ENCODE measurements around the gene TMEM123.

Gene TMEM123

DNA sequence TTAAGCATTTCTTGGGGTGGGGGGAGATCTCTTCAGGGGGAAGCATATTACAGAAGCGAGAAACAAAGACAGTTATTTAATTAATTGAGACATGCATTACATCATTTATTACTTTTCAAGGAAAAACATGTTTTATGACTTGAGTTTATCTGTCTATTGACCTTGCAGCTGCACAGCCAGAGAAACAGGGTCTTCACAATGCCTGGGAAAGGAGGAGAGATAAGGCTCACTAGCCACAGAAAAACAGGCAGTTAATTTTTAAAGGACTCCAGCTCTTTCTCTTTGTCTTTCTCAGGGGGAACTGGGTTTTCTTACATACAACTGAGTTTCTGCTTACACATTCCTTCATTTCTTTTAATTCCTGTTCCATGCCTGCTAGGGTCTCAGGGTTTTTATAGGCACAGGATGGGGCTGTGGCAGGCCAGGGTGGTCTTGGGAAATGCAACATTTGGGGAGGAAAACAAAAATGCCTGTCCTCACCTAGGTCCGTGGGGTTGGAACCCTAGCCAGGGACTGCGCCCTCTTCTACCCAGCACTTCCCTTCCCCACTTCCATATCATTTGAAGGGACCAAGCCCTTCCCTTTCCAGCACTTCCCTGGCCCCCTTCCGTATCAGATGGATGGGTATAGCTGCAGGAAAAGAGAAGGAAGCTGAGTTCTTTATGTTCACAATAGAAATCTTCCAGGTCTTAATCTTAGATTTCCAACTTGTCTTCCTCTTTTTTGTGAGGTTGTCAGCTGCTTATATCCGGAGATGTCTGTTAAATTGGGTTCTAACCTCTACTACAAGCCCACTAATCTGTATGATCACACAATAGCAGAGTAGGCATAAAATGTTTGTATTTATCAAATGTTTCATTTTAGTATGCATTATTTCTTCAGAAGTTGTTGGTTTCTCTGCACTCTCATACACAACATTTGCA, 67.2 kb downstream of the TMEM123 start:
- no peak overlapping the region for H3K4me3 ChIP-seq (replicated peaks in 1 of 2; ENCODE audit: low read depth in 2 of 2, low read length in 2 of 2)
- DNase-seq (ENCODE audit: low read depth in 2 of 2): no peak
- TF ChIP-seq, protein P1, sequence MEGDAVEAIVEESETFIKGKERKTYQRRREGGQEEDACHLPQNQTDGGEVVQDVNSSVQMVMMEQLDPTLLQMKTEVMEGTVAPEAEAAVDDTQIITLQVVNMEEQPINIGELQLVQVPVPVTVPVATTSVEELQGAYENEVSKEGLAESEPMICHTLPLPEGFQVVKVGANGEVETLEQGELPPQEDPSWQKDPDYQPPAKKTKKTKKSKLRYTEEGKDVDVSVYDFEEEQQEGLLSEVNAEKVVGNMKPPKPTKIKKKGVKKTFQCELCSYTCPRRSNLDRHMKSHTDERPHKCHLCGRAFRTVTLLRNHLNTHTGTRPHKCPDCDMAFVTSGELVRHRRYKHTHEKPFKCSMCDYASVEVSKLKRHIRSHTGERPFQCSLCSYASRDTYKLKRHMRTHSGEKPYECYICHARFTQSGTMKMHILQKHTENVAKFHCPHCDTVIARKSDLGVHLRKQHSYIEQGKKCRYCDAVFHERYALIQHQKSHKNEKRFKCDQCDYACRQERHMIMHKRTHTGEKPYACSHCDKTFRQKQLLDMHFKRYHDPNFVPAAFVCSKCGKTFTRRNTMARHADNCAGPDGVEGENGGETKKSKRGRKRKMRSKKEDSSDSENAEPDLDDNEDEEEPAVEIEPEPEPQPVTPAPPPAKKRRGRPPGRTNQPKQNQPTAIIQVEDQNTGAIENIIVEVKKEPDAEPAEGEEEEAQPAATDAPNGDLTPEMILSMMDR (IDR thresholded peaks at IDR 0.05; ENCODE audit: low read depth, low read length): no peak

DNA sequence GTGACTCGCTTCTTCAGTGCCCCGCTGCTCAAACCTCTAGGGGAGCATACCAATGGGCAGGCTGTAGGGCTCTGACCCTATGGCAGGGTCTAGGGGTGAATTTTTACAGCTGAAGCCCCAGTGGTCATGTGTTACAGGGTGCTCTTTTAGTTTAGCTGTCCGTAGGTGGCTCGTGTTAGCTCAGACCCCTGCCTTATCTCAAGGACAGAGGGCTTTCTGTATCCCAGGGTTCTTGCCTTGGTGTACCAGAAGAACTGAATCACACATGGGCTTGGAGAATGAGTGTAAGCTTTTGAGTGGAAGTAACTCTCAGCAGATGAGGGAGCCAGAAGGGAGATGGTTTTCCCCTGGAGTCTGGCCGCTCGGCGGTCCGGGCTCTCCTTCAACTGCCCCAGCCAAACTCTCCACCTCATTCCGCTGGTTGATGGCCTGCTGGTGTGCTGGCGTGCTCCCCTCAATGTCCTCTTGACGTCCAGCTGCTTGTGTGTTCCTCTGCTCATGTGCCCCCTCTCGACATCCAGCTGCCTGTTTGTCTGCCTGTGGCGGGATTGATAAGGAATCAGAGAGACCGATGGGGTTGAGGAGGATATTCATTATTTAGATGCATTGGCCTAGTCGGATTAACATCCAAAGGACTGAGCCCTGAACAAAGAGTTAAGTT, 68.0 kb downstream of the TMEM123 start:
- TF ChIP-seq, protein P1 (IDR thresholded peaks at IDR 0.05; ENCODE audit: low read depth, low read length): no peak
- no peak for DNase-seq (ENCODE audit: low read depth in 2 of 2)
- no peak overlapping the region for H3K4me3 ChIP-seq (replicated peaks in 1 of 2; ENCODE audit: low read depth in 2 of 2, low read length in 2 of 2)

DNA sequence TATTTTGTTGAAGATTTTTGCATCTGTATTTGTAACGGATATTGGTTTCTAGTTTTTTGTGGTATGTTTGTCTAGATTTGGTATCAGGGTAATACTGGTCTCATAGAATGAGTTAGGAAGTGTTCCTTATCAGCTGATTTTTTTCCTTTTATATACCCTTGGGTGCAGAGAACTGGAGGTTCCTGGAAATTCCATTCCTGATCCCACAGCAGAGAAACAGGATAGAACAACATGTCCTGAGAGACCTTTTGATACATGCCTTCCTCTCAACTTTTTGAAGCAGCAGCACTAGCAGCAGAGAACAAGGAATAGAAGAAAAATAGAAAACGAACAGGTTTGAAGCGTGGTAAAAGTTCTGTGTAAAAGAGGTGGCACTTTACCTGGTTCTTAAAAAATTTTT, 68.7 kb downstream of the TMEM123 start:
- no peak overlapping the region for H3K4me3 ChIP-seq (replicated peaks in 1 of 2; ENCODE audit: low read depth in 2 of 2, low read length in 2 of 2)
- no peak for DNase-seq (ENCODE audit: low read depth in 2 of 2)
- TF ChIP-seq, protein P1 (IDR thresholded peaks at IDR 0.05; ENCODE audit: low read depth, low read length): no peak

DNA sequence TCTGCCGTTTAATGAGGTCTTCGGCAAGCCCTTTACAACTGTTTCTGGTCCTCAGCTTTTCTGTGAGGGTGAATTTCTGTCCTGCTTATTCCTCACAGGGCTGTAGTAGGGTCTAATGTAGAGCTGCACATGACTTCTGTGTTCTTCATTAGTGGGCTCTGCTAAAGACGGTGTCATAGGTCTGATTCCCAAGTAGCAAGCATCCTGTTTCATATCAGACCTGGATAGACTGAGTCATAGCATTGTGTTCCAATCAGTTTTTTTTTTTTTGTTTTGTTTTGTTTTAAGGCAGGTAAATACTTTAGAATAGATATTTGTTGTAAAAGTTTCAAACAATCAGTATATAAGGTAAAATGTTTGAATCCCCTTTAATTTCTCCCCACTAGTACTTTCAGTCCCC, 70.2 kb downstream of the TMEM123 start:
- TF ChIP-seq, protein P1 (IDR thresholded peaks at IDR 0.05; ENCODE audit: low read depth, low read length): no peak
- no peak for DNase-seq (ENCODE audit: low read depth in 2 of 2)

DNA sequence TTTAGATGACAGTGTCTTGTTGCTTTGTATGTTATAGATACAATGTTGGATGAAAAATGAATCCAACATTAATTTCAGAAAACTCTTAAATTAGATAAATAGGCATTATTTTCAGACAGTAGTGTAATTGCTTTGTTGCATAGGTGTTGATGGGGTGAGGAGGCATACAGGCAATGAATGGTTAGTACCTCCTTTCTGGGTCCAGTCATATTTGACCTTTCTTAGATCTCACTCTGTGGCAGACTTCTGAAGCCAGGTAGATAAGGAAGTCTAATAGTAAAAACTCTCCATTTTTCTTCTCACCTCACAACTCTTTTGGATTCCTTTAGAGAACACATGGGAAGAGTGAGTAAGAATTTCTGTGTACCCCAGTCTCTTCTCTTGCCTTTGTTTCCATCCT, 73.7 kb downstream of the TMEM123 start:
- TF ChIP-seq, protein P1 (IDR thresholded peaks at IDR 0.05; ENCODE audit: low read depth, low read length): no peak
- no peak overlapping the region for H3K4me3 ChIP-seq (replicated peaks in 1 of 2; ENCODE audit: low read depth in 2 of 2, low read length in 2 of 2)
- no peak for DNase-seq (ENCODE audit: low read depth in 2 of 2)

More for the DNA sequence above, 70.2 kb downstream of the TMEM123 start:
- no peak overlapping the region for H3K4me3 ChIP-seq (replicated peaks in 1 of 2; ENCODE audit: low read depth in 2 of 2, low read length in 2 of 2)

DNA sequence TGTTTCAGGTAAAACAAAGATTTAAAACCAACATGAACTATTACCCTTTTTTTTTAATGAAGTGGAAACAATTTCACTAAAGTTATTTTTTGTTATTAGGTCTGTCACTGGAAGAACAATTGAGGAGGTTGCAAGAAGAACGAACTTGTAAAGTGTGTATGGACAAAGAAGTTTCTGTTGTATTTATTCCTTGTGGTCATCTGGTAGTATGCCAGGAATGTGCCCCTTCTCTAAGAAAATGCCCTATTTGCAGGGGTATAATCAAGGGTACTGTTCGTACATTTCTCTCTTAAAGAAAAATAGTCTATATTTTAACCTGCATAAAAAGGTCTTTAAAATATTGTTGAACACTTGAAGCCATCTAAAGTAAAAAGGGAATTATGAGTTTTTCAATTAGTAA, 74.7 kb downstream of the TMEM123 start:
- DNase-seq (ENCODE audit: low read depth in 2 of 2): no peak
- H3K4me3 ChIP-seq (replicated peaks in 1 of 2; ENCODE audit: low read depth in 2 of 2, low read length in 2 of 2): no peak overlapping the region
- TF ChIP-seq, protein P1 (IDR thresholded peaks at IDR 0.05; ENCODE audit: low read depth, low read length): no peak

All from cardiac fibroblast (primary cell).